H9 (cell line): Measurements from ENCODE around the gene NCS1. TPM values are rescaled to one million over a fixed set of nuclear protein-coding genes. Genes with fewer than 3 reads are reported as not detected.

Experiments used
- DNase-seq: peaks from one replicate; pipeline ENCODE4 v3.0.0-alpha.2; 2017
- H2AFZ ChIP-seq: one replicate; pipeline ENCODE4 v1.6.1; 2013; ENCODE audit warnings: mild to moderate bottlenecking, low read length, control low read depth, moderate library complexity
- H2AK5ac ChIP-seq: 2 replicates; pipeline ENCODE4 v1.6.1; 2013; ENCODE audit warnings: low read length, control low read depth, mixed read lengths; ENCODE audit not compliant: insufficient read length
- H2BK120ac ChIP-seq: one replicate; pipeline ENCODE4 v1.6.1; 2013; ENCODE audit warnings: low read depth, mild to moderate bottlenecking, low read length, control low read depth, inconsistent platforms; ENCODE audit not compliant: poor library complexity, severe bottlenecking
- H2BK12ac ChIP-seq: 2 replicates; pipeline ENCODE4 v1.6.1; 2013; ENCODE audit warnings: low read length, control low read depth, mixed read lengths, low read depth; ENCODE audit not compliant: insufficient read length
- H2BK15ac ChIP-seq: 2 replicates; pipeline ENCODE4 v1.6.1; 2013; ENCODE audit warnings: low read depth, low read length, control low read depth
- H2BK20ac ChIP-seq: one replicate; pipeline ENCODE4 v1.6.1; 2013; ENCODE audit warnings: low read depth, mild to moderate bottlenecking, low read length, control low read depth, inconsistent platforms; ENCODE audit not compliant: poor library complexity, severe bottlenecking
- H2BK5ac ChIP-seq: 2 replicates; pipeline ENCODE4 v1.6.1; 2013; ENCODE audit warnings: low read length, control low read depth, mixed read lengths; ENCODE audit not compliant: insufficient read length
- H3K14ac ChIP-seq: 2 replicates; pipeline ENCODE4 v1.6.1; 2013; ENCODE audit warnings: low read length, control low read depth; ENCODE audit not compliant: insufficient read depth
- H3K18ac ChIP-seq: 2 replicates; pipeline ENCODE4 v1.6.1; 2013; ENCODE audit warnings: low read depth, mild to moderate bottlenecking, mixed read lengths, low read length, control low read depth; ENCODE audit not compliant: insufficient read length
- H3K23ac ChIP-seq: 2 replicates; pipeline ENCODE4 v1.6.1; 2013; ENCODE audit warnings: low read length, control low read depth, mixed read lengths, low read depth; ENCODE audit not compliant: insufficient read length
- H3K23me2 ChIP-seq: 2 replicates; pipeline ENCODE4 v1.6.1; 2013; ENCODE audit warnings: low read depth, mild to moderate bottlenecking, mixed read lengths, low read length, control low read depth; ENCODE audit not compliant: insufficient read length, poor library complexity, severe bottlenecking
- H3K27ac ChIP-seq: 2 replicates; pipeline ENCODE4 v1.5.1; 2013; ENCODE audit warnings: low read length, control low read depth, mixed read lengths, low read depth; ENCODE audit not compliant: insufficient read length
- H3K27me3 ChIP-seq: 2 replicates; pipeline ENCODE4 v1.6.1; 2013; ENCODE audit warnings: low read length, control low read depth, inconsistent platforms; ENCODE audit not compliant: insufficient read depth
- H3K4ac ChIP-seq: 2 replicates; pipeline ENCODE4 v1.6.1; 2013; ENCODE audit warnings: low read depth, mild to moderate bottlenecking, control low read depth, inconsistent platforms, low read length, moderate library complexity
- H3K4me1 ChIP-seq: 2 replicates; pipeline ENCODE4 v1.6.1; 2013; ENCODE audit warnings: low read length, control low read depth, inconsistent platforms; ENCODE audit not compliant: insufficient read depth
- H3K4me2 ChIP-seq: 2 replicates; pipeline ENCODE4 v1.6.1; 2013; ENCODE audit warnings: low read length, control low read depth, mixed read lengths; ENCODE audit not compliant: insufficient read length, insufficient read depth
- H3K56ac ChIP-seq: 2 replicates; pipeline ENCODE4 v1.6.1; 2013; ENCODE audit warnings: low read depth, mild to moderate bottlenecking, mixed read lengths, low read length, control low read depth; ENCODE audit not compliant: insufficient read length
- H3K79me1 ChIP-seq: 2 replicates; pipeline ENCODE4 v1.6.1; 2013; ENCODE audit warnings: low read depth, mild to moderate bottlenecking, moderate library complexity, low read length, control low read depth, inconsistent platforms; ENCODE audit not compliant: insufficient read depth, poor library complexity, severe bottlenecking
- H3K79me2 ChIP-seq: 2 replicates; pipeline ENCODE4 v1.6.1; 2013; ENCODE audit warnings: low read length, control low read depth, inconsistent platforms; ENCODE audit not compliant: insufficient read depth
- H3K9ac ChIP-seq: 2 replicates; pipeline ENCODE4 v1.6.1; 2013; ENCODE audit warnings: low read length, control low read depth, mixed read lengths; ENCODE audit not compliant: insufficient read length; ENCODE audit errors: extremely low read depth
- H3K9me3 ChIP-seq: one replicate; pipeline ENCODE4 v1.6.1; 2013; ENCODE audit warnings: low read depth, low read length, inconsistent platforms; ENCODE audit not compliant: control insufficient read depth
- H3T11ph ChIP-seq: one replicate; pipeline ENCODE4 v1.6.1; 2013; ENCODE audit warnings: mild to moderate bottlenecking, low read length, control low read depth, inconsistent platforms
- H4K20me1 ChIP-seq: one replicate; pipeline ENCODE4 v1.6.1; 2013; ENCODE audit not compliant: control insufficient read depth, insufficient read length, insufficient read depth
- H4K5ac ChIP-seq: 2 replicates; pipeline ENCODE4 v1.6.1; 2013; ENCODE audit warnings: low read depth, mild to moderate bottlenecking, mixed read lengths, low read length, control low read depth; ENCODE audit not compliant: insufficient read length
- H4K8ac ChIP-seq: replicated peaks from 2 replicates; pipeline ENCODE4 v1.6.1; 2013; ENCODE audit warnings: low read length, control low read depth, mixed read lengths, low read depth; ENCODE audit not compliant: insufficient read length
- H4K91ac ChIP-seq: 2 replicates; pipeline ENCODE4 v1.6.1; 2013; ENCODE audit warnings: low read depth, mild to moderate bottlenecking, moderate library complexity, mixed read lengths, low read length, control low read depth; ENCODE audit not compliant: insufficient read length
- H3K27ac Mint-ChIP-seq, 3 experiments: 2 replicates in 2 of 3; 3 replicates in 1 of 3; pipeline ENCODE4 v1.8.0; 2020 to 2021; ENCODE audit warnings: mixed read lengths in 3 of 3, mild to moderate bottlenecking in 1 of 3, moderate library complexity in 1 of 3
- H3K27me3 Mint-ChIP-seq: 2 replicates; pipeline ENCODE4 v1.8.0; 2021; ENCODE audit warnings: low read depth, mild to moderate bottlenecking, moderate library complexity, mixed read lengths
- H3K36me3 Mint-ChIP-seq, 3 experiments: 2 replicates in 2 of 3; 3 replicates in 1 of 3; pipeline ENCODE4 v1.8.0; 2020 to 2021; ENCODE audit warnings: low read depth in 3 of 3, mixed read lengths in 3 of 3; ENCODE audit not compliant: insufficient read depth in 1 of 3
- H3K4me1 Mint-ChIP-seq, 2 experiments: 2 replicates each; pipeline ENCODE4 v1.8.0; 2020; ENCODE audit warnings: mixed read lengths in 2 of 2
- H3K4me3 Mint-ChIP-seq, 2 experiments: 2 replicates in 1 of 2; 3 replicates in 1 of 2; pipeline ENCODE4 v1.8.0; 2020 to 2021; ENCODE audit warnings: mild to moderate bottlenecking in 2 of 2, mixed read lengths in 2 of 2, moderate library complexity in 1 of 2
- H3K9me3 Mint-ChIP-seq, 2 experiments: 2 replicates in 1 of 2; 3 replicates in 1 of 2; pipeline ENCODE4 v1.8.0; 2020; ENCODE audit warnings: mild to moderate bottlenecking in 2 of 2, mixed read lengths in 2 of 2, moderate library complexity in 1 of 2
- WGBS: extraction: QIAGEN DNeasy Blood & Tissue Kit; methylation state at CpG from one replicate; pipeline ENCODE4 v1.1.7; 2013; ENCODE audit warnings: missing lambda C conversion rate, low lambda C conversion rate, mixed read lengths; ENCODE audit not compliant: insufficient read length; ENCODE audit errors: extremely low coverage; 5-methylcytosine and 5-hydroxymethylcytosine counted together
- total RNA-seq: library from RNA; stranded (reverse); gene quantifications from 2 replicates; pipeline ENCODE4 v1.2.1, GENCODE V29; 2021
- TF ChIP-seq, protein P1 (sequence below): fragments of 200-600 bp; sonication (generic); conservative IDR thresholded peaks from 3 replicates; pipeline ENCODE4 v1.8.0; 2021; ENCODE audit warnings: antibody characterized with exemption, mild to moderate bottlenecking

NCS1 gene
- total RNA-seq, 1 experiment from 2014 or later: 38.1 TPM

DNA sequence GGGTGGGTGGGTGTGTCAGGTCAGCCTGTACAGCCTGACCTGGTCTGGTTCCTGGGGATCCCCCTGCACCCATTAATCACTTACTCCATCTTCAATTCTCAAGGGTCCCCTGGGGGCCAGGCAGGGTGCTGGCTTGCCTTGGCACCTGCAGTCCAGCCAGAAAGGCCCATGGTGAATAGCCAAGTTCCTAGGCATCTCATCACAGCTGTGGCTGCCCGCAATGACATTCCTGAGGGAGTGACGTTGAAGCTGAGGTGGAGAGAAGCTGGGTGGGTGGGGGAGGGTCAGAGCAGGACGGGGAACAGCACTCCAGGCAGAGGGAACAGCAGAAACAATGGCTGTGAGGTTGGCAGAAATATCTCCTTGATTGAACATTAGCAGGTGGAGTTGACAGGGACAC lies 103.9 kb downstream of the NCS1 start:
- H3K14ac ChIP-seq: no peak overlapping the region
- no peak overlapping the region for H3K18ac ChIP-seq
- H2BK120ac ChIP-seq: no peak overlapping the region
- H3K27ac ChIP-seq: no peak overlapping the region
- no peaks in the 10 kb centered on the region for H3K79me1 ChIP-seq
- no peaks in the 10 kb centered on the region for H3K27me3 Mint-ChIP-seq
- no peak overlapping the region for H4K91ac ChIP-seq
- peaks cover 2 to 3% of the 10 kb centered on the region in 2 experiments; a peak in 1 of 5 replicates for H3K9me3 Mint-ChIP-seq
- H2AK5ac ChIP-seq: no peak overlapping the region
- no CpG with 5 or more reads among the region's 3 CpGs for WGBS
- no peaks in the 10 kb centered on the region for H4K20me1 ChIP-seq
- H2BK15ac ChIP-seq: no peak overlapping the region
- H3K9ac ChIP-seq: no peak overlapping the region
- TF ChIP-seq, protein P1, sequence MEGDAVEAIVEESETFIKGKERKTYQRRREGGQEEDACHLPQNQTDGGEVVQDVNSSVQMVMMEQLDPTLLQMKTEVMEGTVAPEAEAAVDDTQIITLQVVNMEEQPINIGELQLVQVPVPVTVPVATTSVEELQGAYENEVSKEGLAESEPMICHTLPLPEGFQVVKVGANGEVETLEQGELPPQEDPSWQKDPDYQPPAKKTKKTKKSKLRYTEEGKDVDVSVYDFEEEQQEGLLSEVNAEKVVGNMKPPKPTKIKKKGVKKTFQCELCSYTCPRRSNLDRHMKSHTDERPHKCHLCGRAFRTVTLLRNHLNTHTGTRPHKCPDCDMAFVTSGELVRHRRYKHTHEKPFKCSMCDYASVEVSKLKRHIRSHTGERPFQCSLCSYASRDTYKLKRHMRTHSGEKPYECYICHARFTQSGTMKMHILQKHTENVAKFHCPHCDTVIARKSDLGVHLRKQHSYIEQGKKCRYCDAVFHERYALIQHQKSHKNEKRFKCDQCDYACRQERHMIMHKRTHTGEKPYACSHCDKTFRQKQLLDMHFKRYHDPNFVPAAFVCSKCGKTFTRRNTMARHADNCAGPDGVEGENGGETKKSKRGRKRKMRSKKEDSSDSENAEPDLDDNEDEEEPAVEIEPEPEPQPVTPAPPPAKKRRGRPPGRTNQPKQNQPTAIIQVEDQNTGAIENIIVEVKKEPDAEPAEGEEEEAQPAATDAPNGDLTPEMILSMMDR: no peak
- H3K36me3 Mint-ChIP-seq: peaks cover 4 to 22% (median 6%) of the 10 kb centered on the region in 3 experiments
- H4K8ac ChIP-seq: no peak overlapping the region
- no peak overlapping the region for H3T11ph ChIP-seq
- H3K4me1 ChIP-seq: peaks cover 2% of the 10 kb centered on the region; the same call in 1 of the 2 replicates
- no peaks in the 10 kb centered on the region for H3K27me3 ChIP-seq
- no peak overlapping the region for H3K56ac ChIP-seq
- H3K79me2 ChIP-seq: no peaks in the 10 kb centered on the region
- peaks cover 10 to 13% of the 10 kb centered on the region in 2 experiments for H3K4me1 Mint-ChIP-seq
- H2AFZ ChIP-seq: no peak overlapping the region
- no peak overlapping the region for H3K4me2 ChIP-seq
- no peak overlapping the region for H3K4ac ChIP-seq
- no peak for DNase-seq
- H3K23ac ChIP-seq: no peak overlapping the region
- no peak overlapping the region for H2BK20ac ChIP-seq
- no peak overlapping the region for H2BK5ac ChIP-seq
- H2BK12ac ChIP-seq: no peak overlapping the region
- no peak overlapping the region for H3K4me3 Mint-ChIP-seq
- H3K23me2 ChIP-seq: no peaks in the 10 kb centered on the region
- no peaks in the 10 kb centered on the region for H3K9me3 ChIP-seq
- no peak overlapping the region; a peak in 1 of 7 replicates for H3K27ac Mint-ChIP-seq
- no peak overlapping the region for H4K5ac ChIP-seq
